Testis (tissue), 2 donors: Measurements from ENCODE around the gene ATP13A2.

Experiments used
- CTCF ChIP-seq, 3 experiments: fragments of 450-650 bp in 2 of 3; fragments of 200-600 bp in 1 of 3; sonication (generic) in 1 of 3; IDR thresholded peaks; one replicate each; pipeline ENCODE4 v1.5.1; 2016 to 2019; ENCODE audit warnings: antibody characterized with exemption in 3 of 3, mild to moderate bottlenecking in 2 of 3, moderate library complexity in 1 of 3
- POLR2A ChIP-seq: fragments of 450-650 bp; IDR thresholded peaks from one replicate; pipeline ENCODE4 v1.6.1; 2017; ENCODE audit warnings: antibody characterized with exemption, mild to moderate bottlenecking, moderate library complexity

GRCh38 chr1:16983649-16984048 is 28.1 kb downstream of the ATP13A2 start:
- TF ChIP-seq CTCF (IDR thresholded peaks at IDR 0.05), result no peak
- no peak for TF ChIP-seq POLR2A
